ENCODE results near the gene NDUFAF7.
A peak's percentile ranks its signal among the peaks of the same experiment; 100 is the strongest.
"Not testable (repeated sequence)": the region's sequence is repeated elsewhere in the genome, so short reads cannot be mapped to it uniquely, and the experiment has no call there.

NDUFAF7 gene

GRCh38 chr2:37283207-37283606 is 51.7 kb downstream of the NDUFAF7 start:
- no peak for DNase-seq

GRCh38 chr2:37284381-37284780 is 52.9 kb downstream of the NDUFAF7 start:
- DNase-seq: no peak

- DNase-seq: peak; percentile 12
Measured at GRCh38 chr2:37287966-37288365, 56.5 kb downstream of the NDUFAF7 start.

GRCh38 chr2:37291680-37292079 is 60.2 kb downstream of the NDUFAF7 start:
- DNase-seq: no peak

- DNase-seq: not testable (repeated sequence)
Measured at GRCh38 chr2:37294858-37295257, 63.4 kb downstream of the NDUFAF7 start.

GRCh38 chr2:37295469-37296073 is 64.1 kb downstream of the NDUFAF7 start:
- DNase-seq: no peak

- DNase-seq: no peak
Measured at GRCh38 chr2:37297632-37298031, 66.2 kb downstream of the NDUFAF7 start.
